ENCODE data around the gene HPCAL1. TPM values are rescaled to one million over a fixed set of nuclear protein-coding genes. Genes with fewer than 3 reads are reported as not detected.

The HPCAL1 gene
- total and polyA plus RNA-seq, 12 donors, result 17.4 to 118 (median 61.3) TPM

GRCh38 chr2:10471046-10471571 lies 168.4 kb downstream of the HPCAL1 start:
- H3K27me3 ChIP-seq, result no peaks in the 10 kb centered on the region
- H3K36me3 ChIP-seq (replicated peaks in 1 of 2), result no peaks in the 10 kb centered on the region
- no peaks in the 10 kb centered on the region for H3K4me1 ChIP-seq (replicated peaks in 1 of 2)
- H3K9me3 ChIP-seq (replicated peaks in 1 of 3), result no peaks in the 10 kb centered on the region
- 85 to 89% (median 86%) methylated on average over 15 of the region's 15 CpGs for WGBS, 4 donors
- no peak for DNase-seq
- H3K4me3 ChIP-seq, result no peak overlapping the region
- TF ChIP-seq CTCF (IDR thresholded peaks at IDR 0.05) (no peak), POLR2A (IDR thresholded peaks at IDR 0.05) (no peak)
- H3K27ac ChIP-seq, result no peak overlapping the region
- intact Hi-C loops (cut with DNase I), result no loop called here

DNA sequence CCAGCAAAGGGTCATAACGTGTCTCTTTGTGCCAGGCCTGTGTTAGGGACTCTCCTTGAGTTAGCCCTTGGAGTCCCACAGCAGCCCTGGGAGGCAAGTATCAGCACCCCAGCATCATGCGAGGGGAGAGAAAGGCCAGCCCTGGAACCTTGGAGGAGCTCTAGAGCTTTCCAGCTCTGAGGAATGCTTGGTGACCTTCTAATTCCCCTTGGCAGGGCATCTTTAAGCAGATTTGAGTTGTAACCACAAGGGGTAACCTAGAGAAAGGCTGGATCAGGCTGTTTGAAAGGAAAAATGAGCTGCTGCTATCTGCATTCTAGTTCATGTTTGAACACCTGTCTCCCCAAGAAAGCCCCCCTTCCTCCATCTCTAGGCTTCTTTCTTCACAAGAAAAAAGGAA lies 169.3 kb downstream of the HPCAL1 start:
- no peaks in the 10 kb centered on the region for H3K9me3 ChIP-seq (replicated peaks in 1 of 3)
- DNase-seq, result no peak
- TF ChIP-seq POLR2A (IDR thresholded peaks at IDR 0.05) (no peak), CTCF (IDR thresholded peaks at IDR 0.05) (no peak)
- intact Hi-C loops (cut with DNase I), result no loop called here
- no peaks in the 10 kb centered on the region for H3K4me1 ChIP-seq (replicated peaks in 1 of 2)
- H3K27ac ChIP-seq, result no peak overlapping the region
- H3K4me3 ChIP-seq, result no peak overlapping the region
- H3K36me3 ChIP-seq (replicated peaks in 1 of 2), result no peaks in the 10 kb centered on the region
- WGBS, 4 donors, result 73 to 91% (median 82%) methylated on average over 2 of the region's 2 CpGs
- H3K27me3 ChIP-seq, result no peaks in the 10 kb centered on the region

- no peaks in the 10 kb centered on the region for H3K36me3 ChIP-seq (replicated peaks in 1 of 2)
- H3K9me3 ChIP-seq (replicated peaks in 1 of 3), result no peaks in the 10 kb centered on the region
- no peak overlapping the region for H3K27ac ChIP-seq
- TF ChIP-seq POLR2A (IDR thresholded peaks at IDR 0.05) (no peak), CTCF (IDR thresholded peaks at IDR 0.05) (no peak)
- H3K4me3 ChIP-seq, result no peak overlapping the region
- intact Hi-C loops (cut with DNase I), result no loop called here
- DNase-seq, result no peak
- 67 to 83% (median 74%) methylated on average over 5 of the region's 5 CpGs for WGBS, 4 donors
- no peaks in the 10 kb centered on the region for H3K27me3 ChIP-seq
- H3K4me1 ChIP-seq (replicated peaks in 1 of 2), result no peaks in the 10 kb centered on the region
Measured at GRCh38 chr2:10473121-10473756, 170.5 kb downstream of the HPCAL1 start.

- Histone ChIP-seq H3K9me3 (replicated peaks in 1 of 3) (no peaks in the 10 kb centered on the region), H3K4me1 (replicated peaks in 1 of 2) (no peaks in the 10 kb centered on the region), H3K27me3 (no peaks in the 10 kb centered on the region), H3K4me3 (no peak overlapping the region), H3K27ac (no peak overlapping the region), H3K36me3 (replicated peaks in 1 of 2) (no peaks in the 10 kb centered on the region)
- no peak for DNase-seq
- 87 to 91% (median 90%) methylated on average over 11 to 21 of the region's 21 CpGs for WGBS, 4 donors
- TF ChIP-seq POLR2A (IDR thresholded peaks at IDR 0.05) (no peak), CTCF (IDR thresholded peaks at IDR 0.05) (no peak)
- intact Hi-C loops (cut with DNase I), result no loop called here
Measured at GRCh38 chr2:10475221-10475722, 172.6 kb downstream of the HPCAL1 start.

Measured in adrenal gland (tissue), 12 donors.